ENCODE data around the gene THAP5. TPM values are rescaled to one million over a fixed set of nuclear protein-coding genes. Genes with fewer than 3 reads are reported as not detected.

The THAP5 gene
- total and polyA plus RNA-seq, 7 experiments from 2014 or later, result 21.0 to 54.7 (median 28.7) TPM

GRCh38 chr7:108575156-108575555 lies 5.7 kb upstream of the THAP5 start:
- Histone ChIP-seq H3K9me3 (ENCODE audit: control insufficient read depth in 2 of 3, low read length in 3 of 3) (peaks cover 0 to 7% (median 0%) of the 10 kb centered on the region in 3 experiments), H3K27me3 (ENCODE audit: control insufficient read depth in 2 of 2, insufficient read depth in 2 of 2, low read length in 2 of 2) (no peaks in the 10 kb centered on the region), H3K4me3 (ENCODE audit: low read length) (no peak overlapping the region), H3K36me3 (ENCODE audit: control insufficient read depth in 2 of 3, insufficient read depth in 3 of 3, low read length in 3 of 3) (peaks cover 0 to 26% (median 13%) of the 10 kb centered on the region in 3 experiments), H3K27ac (ENCODE audit: low read depth, low read length) (no peak overlapping the region), H3K4me1 (ENCODE audit: control insufficient read depth in 2 of 2, insufficient read depth in 2 of 2, low read length in 2 of 2) (peaks cover 5 to 8% of the 10 kb centered on the region in 2 donors)
- CTCF ChIA-PET, result no interaction called here
- peaks cover 0 to 6% (median 0%) of the 10 kb centered on the region in 11 donors for H3K9me3 Mint-ChIP-seq
- H3K27ac Mint-ChIP-seq, result peak overlapping the region in 1 of 9 donors; percentile 21
- ATAC-seq (no peak), DNase-seq (no peak)
- peaks cover 13 to 45% (median 35%) of the 10 kb centered on the region in 7 donors for H3K4me1 Mint-ChIP-seq
- no peaks in the 10 kb centered on the region for H3K27me3 Mint-ChIP-seq
- H3K36me3 Mint-ChIP-seq, result peaks cover 0 to 59% (median 51%) of the 10 kb centered on the region in 5 donors
- POLR2A ChIA-PET, result no interaction called here
- no peak overlapping the region for H3K4me3 Mint-ChIP-seq
- intact Hi-C loops (cut with micrococcal nuclease), result no loop called here

- intact Hi-C loops (cut with micrococcal nuclease), result no loop called here
- H3K4me1 ChIP-seq (ENCODE audit: control insufficient read depth in 2 of 2, insufficient read depth in 2 of 2, low read length in 2 of 2), result peaks cover 20 to 23% of the 10 kb centered on the region in 2 donors
- CTCF ChIA-PET, result no interaction called here
- H3K36me3 ChIP-seq (ENCODE audit: control insufficient read depth in 2 of 3, insufficient read depth in 3 of 3, low read length in 3 of 3), result peaks cover 0 to 13% (median 13%) of the 10 kb centered on the region in 3 experiments
- no peak for DNase-seq
- peaks cover 0 to 51% (median 39%) of the 10 kb centered on the region in 5 donors for H3K36me3 Mint-ChIP-seq
- no peak overlapping the region for H3K27ac Mint-ChIP-seq
- peaks cover 0 to 3% (median 0%) of the 10 kb centered on the region in 5 donors for H3K27me3 Mint-ChIP-seq
- H3K4me1 Mint-ChIP-seq, result peaks cover 17 to 70% (median 52%) of the 10 kb centered on the region in 7 donors
- no peaks in the 10 kb centered on the region for H3K27me3 ChIP-seq (ENCODE audit: control insufficient read depth in 2 of 2, insufficient read depth in 2 of 2, low read length in 2 of 2)
- POLR2A ChIA-PET, result interaction anchor here (4.2 kb wide), 1 partner anchor 47 kb away, joined by 95 read pairs; the partner anchor contains the start of gene PNPLA8
- no peak overlapping the region for H3K4me3 ChIP-seq (ENCODE audit: low read length)
- H3K9me3 Mint-ChIP-seq, result peaks cover 0 to 7% (median 0%) of the 10 kb centered on the region in 11 donors
- no peak for ATAC-seq
- H3K27ac ChIP-seq (ENCODE audit: low read depth, low read length), result no peak overlapping the region
- peak overlapping the region in 1 of 10 donors; percentile 99 for H3K4me3 Mint-ChIP-seq
- no peaks in the 10 kb centered on the region for H3K9me3 ChIP-seq (ENCODE audit: control insufficient read depth in 2 of 3, low read length in 3 of 3)
Measured at GRCh38 chr7:108572480-108572879, 3.0 kb upstream of the THAP5 start.

DNA sequence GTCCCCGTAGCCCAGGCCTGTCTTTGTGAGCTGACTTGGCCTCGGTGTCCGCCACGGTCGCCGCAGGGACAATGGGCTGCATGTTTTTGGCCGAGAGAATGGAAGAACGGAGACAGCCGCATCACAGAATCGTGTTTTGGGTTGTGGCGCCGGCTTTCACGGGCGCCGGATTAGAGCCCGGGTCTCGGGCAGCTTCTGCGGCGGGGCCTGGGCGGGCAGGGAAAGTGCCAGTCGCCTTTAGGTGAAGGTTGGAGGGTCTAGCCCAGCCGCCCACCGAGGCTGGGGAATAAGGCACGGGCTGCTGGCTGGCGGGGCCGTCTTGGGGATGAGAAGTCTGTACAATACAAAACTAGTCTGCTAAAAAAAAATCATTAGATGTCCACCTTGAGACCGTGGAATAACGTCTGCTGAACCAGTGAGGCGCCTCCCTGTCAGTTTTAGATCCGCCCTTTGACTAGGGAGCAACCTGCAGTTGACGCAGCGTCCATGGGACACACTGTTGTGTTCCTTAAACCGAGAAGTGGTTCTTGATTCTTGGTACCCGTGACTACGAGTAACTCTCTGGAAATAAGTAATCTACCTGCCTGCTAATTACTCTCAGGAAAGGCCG lies 745 bp upstream of the THAP5 start:
- peak; percentile 5 for ATAC-seq

GRCh38 chr7:108568801-108569380 lies 615 bp downstream of the THAP5 start:
- CTCF ChIA-PET, result interaction anchor here (1.4 kb wide), 1 partner anchor 44 kb away, joined by 3 read pairs; no protein-coding TSS in a partner anchor
- H3K4me3 Mint-ChIP-seq, result peak overlapping the region; percentile 93 to 99 (median 98)
- intact Hi-C loops (cut with micrococcal nuclease), result loop anchor here (1.0 to 2.0 kb wide), 7 partner anchors 43 to 1704 kb away; partner anchors contain the start of genes DLD (in 2 of the 2), PNPLA8 (in 2 of the 2), HBP1 (in 1 of the 2) and PIK3CG (in 1 of the 2)

More for the DNA sequence above, 745 bp upstream of the THAP5 start:
- ChIA-PET CTCF (interaction anchor here (1.4 kb wide), 1 partner anchor 45 kb away, joined by 3 read pairs; no protein-coding TSS in a partner anchor), POLR2A (interaction anchor here (0.6 to 4.2 kb wide), 12 partner anchors 16 to 1701 kb away, joined by 3 to 95 read pairs (median 4); partner anchors contain the start of genes CBLL1, DLD, HBP1 and PNPLA8)
- peaks cover 18 to 81% (median 68%) of the 10 kb centered on the region in 7 donors for H3K4me1 Mint-ChIP-seq
- Histone ChIP-seq H3K27me3 (ENCODE audit: control insufficient read depth in 2 of 2, insufficient read depth in 2 of 2, low read length in 2 of 2) (no peaks in the 10 kb centered on the region), H3K36me3 (ENCODE audit: control insufficient read depth in 2 of 3, insufficient read depth in 3 of 3, low read length in 3 of 3) (peaks cover 0 to 17% (median 13%) of the 10 kb centered on the region in 3 experiments), H3K27ac (ENCODE audit: low read depth, low read length) (peak overlapping the region; percentile 98), H3K9me3 (ENCODE audit: control insufficient read depth in 2 of 3, low read length in 3 of 3) (no peaks in the 10 kb centered on the region), H3K4me3 (ENCODE audit: low read length) (peak overlapping the region; percentile 76), H3K4me1 (ENCODE audit: control insufficient read depth in 2 of 2, insufficient read depth in 2 of 2, low read length in 2 of 2) (peaks cover 21 to 34% of the 10 kb centered on the region in 2 donors)
- intact Hi-C loops (cut with micrococcal nuclease), result no loop called here
- peaks cover 6 to 51% (median 32%) of the 10 kb centered on the region in 5 donors for H3K36me3 Mint-ChIP-seq
- peak overlapping the region; percentile 98 to 100 (median 100) for H3K27ac Mint-ChIP-seq
- H3K9me3 Mint-ChIP-seq, result peaks cover 0 to 11% (median 4%) of the 10 kb centered on the region in 11 donors
- DNase-seq, result peak in 4 of 9 donors; percentile 41 to 56 (median 52)
- peak overlapping the region; percentile 93 to 99 (median 98) for H3K4me3 Mint-ChIP-seq
- peaks cover 0 to 3% (median 0%) of the 10 kb centered on the region in 5 donors for H3K27me3 Mint-ChIP-seq

DNA sequence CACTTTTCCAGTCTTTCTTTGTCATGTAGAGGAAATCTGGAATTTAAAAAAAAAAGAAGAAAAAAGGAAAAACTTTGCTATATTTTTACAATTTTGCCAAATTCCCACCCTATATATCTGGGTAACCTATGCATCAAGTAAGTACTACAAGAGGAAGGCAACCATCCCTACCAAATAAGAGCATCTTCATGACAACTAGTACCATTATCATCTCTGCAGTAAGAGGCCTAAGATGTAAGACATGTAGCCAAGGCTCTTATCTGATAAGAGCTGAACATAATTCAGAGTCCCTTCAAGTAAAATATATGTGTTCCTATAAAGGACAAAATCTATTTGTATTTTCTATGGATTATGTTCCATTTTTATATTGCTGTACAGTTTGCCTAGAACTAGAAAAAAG lies 3.5 kb downstream of the THAP5 start:
- peak overlapping the region in 2 of 9 donors; percentile 37 to 40 for H3K27ac Mint-ChIP-seq
- H3K36me3 Mint-ChIP-seq, result peaks cover 11 to 54% (median 33%) of the 10 kb centered on the region in 5 donors
- peak overlapping the region in 1 of 10 donors; percentile 22 for H3K4me3 Mint-ChIP-seq
- CTCF ChIA-PET, result interaction anchor here (0.5 kb wide), 1 partner anchor 385 kb away, joined by 7 read pairs; no protein-coding TSS in a partner anchor
- POLR2A ChIA-PET, result interaction anchor here (0.6 kb wide), 1 partner anchor 20 kb away, joined by 3 read pairs; no protein-coding TSS in a partner anchor
- no peak overlapping the region for H3K4me3 ChIP-seq (ENCODE audit: low read length)
- H3K36me3 ChIP-seq (ENCODE audit: control insufficient read depth in 2 of 3, insufficient read depth in 3 of 3, low read length in 3 of 3), result peaks cover 0 to 7% (median 0%) of the 10 kb centered on the region in 3 experiments
- H3K27ac ChIP-seq (ENCODE audit: low read depth, low read length), result no peak overlapping the region
- H3K27me3 ChIP-seq (ENCODE audit: control insufficient read depth in 2 of 2, insufficient read depth in 2 of 2, low read length in 2 of 2), result no peaks in the 10 kb centered on the region
- H3K27me3 Mint-ChIP-seq, result peaks cover 0 to 3% (median 0%) of the 10 kb centered on the region in 5 donors
- ATAC-seq (no peak), DNase-seq (no peak)
- intact Hi-C loops (cut with micrococcal nuclease), result no loop called here
- H3K4me1 ChIP-seq (ENCODE audit: control insufficient read depth in 2 of 2, insufficient read depth in 2 of 2, low read length in 2 of 2), result peaks cover 16 to 25% of the 10 kb centered on the region in 2 donors
- H3K4me1 Mint-ChIP-seq, result peaks cover 4 to 53% (median 38%) of the 10 kb centered on the region in 7 donors
- H3K9me3 Mint-ChIP-seq, result peaks cover 0 to 24% (median 6%) of the 10 kb centered on the region in 11 donors
- H3K9me3 ChIP-seq (ENCODE audit: control insufficient read depth in 2 of 3, low read length in 3 of 3), result no peaks in the 10 kb centered on the region

More at GRCh38 chr7:108568801-108569380, 615 bp downstream of the THAP5 start:
- POLR2A ChIA-PET, result interaction anchor here (0.9 to 4.2 kb wide), 8 partner anchors 10 to 1400 kb away, joined by 3 to 95 read pairs (median 4); partner anchors contain the start of genes CBLL1, HBP1 and PNPLA8
- peaks cover 21 to 34% of the 10 kb centered on the region in 2 donors for H3K4me1 ChIP-seq (ENCODE audit: control insufficient read depth in 2 of 2, insufficient read depth in 2 of 2, low read length in 2 of 2)
- H3K27me3 Mint-ChIP-seq, result peaks cover 0 to 3% (median 0%) of the 10 kb centered on the region in 5 donors
- H3K36me3 Mint-ChIP-seq, result peaks cover 6 to 51% (median 37%) of the 10 kb centered on the region in 5 donors
- ATAC-seq, result peak; percentile 27
- peak overlapping the region; percentile 98 to 100 (median 100) for H3K27ac Mint-ChIP-seq
- H3K9me3 Mint-ChIP-seq, result peaks cover 0 to 11% (median 4%) of the 10 kb centered on the region in 11 donors
- no peaks in the 10 kb centered on the region for H3K27me3 ChIP-seq (ENCODE audit: control insufficient read depth in 2 of 2, insufficient read depth in 2 of 2, low read length in 2 of 2)
- H3K9me3 ChIP-seq (ENCODE audit: control insufficient read depth in 2 of 3, low read length in 3 of 3), result no peaks in the 10 kb centered on the region
- H3K4me1 Mint-ChIP-seq, result peaks cover 18 to 77% (median 61%) of the 10 kb centered on the region in 7 donors
- peak overlapping the region; percentile 98 for H3K27ac ChIP-seq (ENCODE audit: low read depth, low read length)
- H3K36me3 ChIP-seq (ENCODE audit: control insufficient read depth in 2 of 3, insufficient read depth in 3 of 3, low read length in 3 of 3), result peaks cover 0 to 17% (median 9%) of the 10 kb centered on the region in 3 experiments
- H3K4me3 ChIP-seq (ENCODE audit: low read length), result peak overlapping the region; percentile 86
- DNase-seq, result peak in 1 of 9 donors; percentile 73

GRCh38 chr7:108561047-108561619 lies 8.4 kb downstream of the THAP5 start:
- Mint-ChIP-seq H3K4me1 (peaks cover 7 to 12% (median 8%) of the 10 kb centered on the region in 7 donors), H3K27me3 (no peaks in the 10 kb centered on the region), H3K36me3 (peaks cover 25 to 61% (median 52%) of the 10 kb centered on the region in 5 donors), H3K4me3 (no peak overlapping the region), H3K9me3 (peaks cover 14 to 60% (median 27%) of the 10 kb centered on the region in 11 donors), H3K27ac (peak overlapping the region in 1 of 9 donors; percentile 54)
- Histone ChIP-seq H3K27ac (ENCODE audit: low read depth, low read length) (no peak overlapping the region), H3K27me3 (ENCODE audit: control insufficient read depth in 2 of 2, insufficient read depth in 2 of 2, low read length in 2 of 2) (no peaks in the 10 kb centered on the region), H3K4me3 (ENCODE audit: low read length) (no peak overlapping the region), H3K4me1 (ENCODE audit: control insufficient read depth in 2 of 2, insufficient read depth in 2 of 2, low read length in 2 of 2) (no peaks in the 10 kb centered on the region), H3K9me3 (ENCODE audit: control insufficient read depth in 2 of 3, low read length in 3 of 3) (peaks cover 0 to 19% (median 8%) of the 10 kb centered on the region in 3 experiments), H3K36me3 (ENCODE audit: control insufficient read depth in 2 of 3, insufficient read depth in 3 of 3, low read length in 3 of 3) (peaks cover 0 to 3% (median 0%) of the 10 kb centered on the region in 3 experiments)
- ATAC-seq, result no peak
- no peak for DNase-seq
- POLR2A ChIA-PET, result interaction anchor here (0.6 kb wide), 1 partner anchor 1917 kb away, joined by 3 read pairs; no protein-coding TSS in a partner anchor
- CTCF ChIA-PET, result no interaction called here
- intact Hi-C loops (cut with micrococcal nuclease), result no loop called here

Data from naive thymus-derived CD4-positive, alpha-beta T cell (primary cell).